GM19395 (cell line): ENCODE data around the gene MAMLD1.

ENCODE experiments used
- ATAC-seq: cut with Tn5 transposase; IDR thresholded peaks from one replicate; pipeline ENCODE4 v1.9.1; 2021; ENCODE audit warnings: mild to moderate bottlenecking, moderate library complexity; ENCODE audit not compliant: unreplicated experiment

The MAMLD1 gene

GRCh38 chrX:150525061-150525919, 162.2 kb downstream of the MAMLD1 start:
- no peak for ATAC-seq

GRCh38 chrX:150526692-150527091, 163.6 kb downstream of the MAMLD1 start:
- no peak for ATAC-seq

DNA sequence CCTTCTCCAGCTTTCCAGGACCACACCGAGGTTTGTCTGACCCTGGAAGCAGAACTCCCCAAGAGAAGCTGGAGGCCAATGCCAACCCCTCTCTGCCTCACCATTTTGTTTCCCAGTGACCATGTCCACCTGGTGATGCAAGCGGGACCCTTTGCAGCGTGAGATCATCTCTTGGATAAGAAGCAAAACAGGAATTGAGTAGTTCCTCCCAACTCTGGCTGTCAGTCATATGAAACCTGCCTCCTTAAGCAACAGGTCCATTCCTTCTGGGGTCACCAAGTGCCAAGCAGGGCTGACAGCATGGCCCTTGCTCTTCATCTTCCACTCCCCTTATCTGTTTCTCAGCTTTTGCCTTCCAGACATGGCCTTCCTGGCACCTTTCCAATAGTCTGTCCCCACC, 164.0 kb downstream of the MAMLD1 start:
- ATAC-seq: no peak

GRCh38 chrX:150529587-150529986, 166.5 kb downstream of the MAMLD1 start:
- ATAC-seq: no peak

DNA sequence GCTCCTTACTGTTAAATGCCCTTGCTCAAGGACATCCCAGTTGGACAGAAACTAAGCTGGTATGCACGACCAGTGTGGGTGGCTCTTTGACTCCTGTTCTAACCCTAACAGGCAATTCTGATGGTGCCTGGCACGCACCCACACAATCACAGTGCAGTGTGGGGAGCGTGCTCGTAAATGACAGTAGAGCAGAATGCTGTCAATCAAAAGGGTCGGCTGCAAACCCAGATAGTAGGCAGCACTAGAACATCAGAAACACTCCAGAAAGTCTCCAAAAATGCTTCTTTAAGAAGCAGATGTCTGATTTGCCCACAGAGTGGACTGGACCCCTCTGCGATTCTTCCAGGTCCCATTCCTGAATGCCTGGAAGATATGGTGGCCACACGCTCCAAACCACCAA, 167.7 kb downstream of the MAMLD1 start:
- ATAC-seq: no peak

DNA sequence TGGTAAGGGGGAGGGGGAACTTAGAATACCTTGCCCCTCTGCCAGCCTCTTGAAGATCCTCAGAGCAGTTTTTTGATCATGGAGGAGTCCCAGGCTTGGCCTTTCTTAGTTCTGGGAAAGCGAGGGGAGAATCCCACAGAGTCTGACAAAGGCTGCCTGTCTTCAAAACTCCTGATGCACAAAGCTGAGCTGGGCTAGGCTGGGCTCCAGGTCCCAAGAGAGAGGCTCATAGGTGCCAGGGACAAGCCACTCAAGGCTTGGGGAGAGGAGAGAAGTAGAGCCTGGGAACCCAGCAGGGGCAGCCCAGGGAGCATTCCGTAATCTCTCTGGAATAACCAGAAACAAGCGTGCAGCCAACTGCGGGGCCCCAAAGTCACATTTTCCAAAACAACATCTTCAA, 168.3 kb downstream of the MAMLD1 start:
- no peak for ATAC-seq

DNA sequence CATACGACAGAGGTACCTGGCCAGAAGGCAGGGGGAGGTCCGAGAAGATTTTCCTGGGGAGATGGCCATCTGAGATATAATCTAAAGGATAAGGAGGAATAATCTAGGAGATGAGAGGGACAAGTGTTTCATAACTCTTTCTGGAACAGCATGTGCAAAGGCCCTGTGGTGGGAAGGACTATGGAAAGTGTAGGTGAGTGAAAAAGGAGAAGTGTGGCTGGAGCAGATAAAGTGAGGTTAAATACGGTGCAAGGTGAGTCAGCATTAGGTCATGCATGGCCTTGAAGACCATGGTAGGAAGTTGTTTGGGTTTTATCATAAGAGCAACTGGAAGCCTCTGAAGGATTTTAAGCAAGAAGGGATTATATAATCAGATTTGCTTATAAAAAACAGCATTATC, 170.7 kb downstream of the MAMLD1 start:
- no peak for ATAC-seq

DNA sequence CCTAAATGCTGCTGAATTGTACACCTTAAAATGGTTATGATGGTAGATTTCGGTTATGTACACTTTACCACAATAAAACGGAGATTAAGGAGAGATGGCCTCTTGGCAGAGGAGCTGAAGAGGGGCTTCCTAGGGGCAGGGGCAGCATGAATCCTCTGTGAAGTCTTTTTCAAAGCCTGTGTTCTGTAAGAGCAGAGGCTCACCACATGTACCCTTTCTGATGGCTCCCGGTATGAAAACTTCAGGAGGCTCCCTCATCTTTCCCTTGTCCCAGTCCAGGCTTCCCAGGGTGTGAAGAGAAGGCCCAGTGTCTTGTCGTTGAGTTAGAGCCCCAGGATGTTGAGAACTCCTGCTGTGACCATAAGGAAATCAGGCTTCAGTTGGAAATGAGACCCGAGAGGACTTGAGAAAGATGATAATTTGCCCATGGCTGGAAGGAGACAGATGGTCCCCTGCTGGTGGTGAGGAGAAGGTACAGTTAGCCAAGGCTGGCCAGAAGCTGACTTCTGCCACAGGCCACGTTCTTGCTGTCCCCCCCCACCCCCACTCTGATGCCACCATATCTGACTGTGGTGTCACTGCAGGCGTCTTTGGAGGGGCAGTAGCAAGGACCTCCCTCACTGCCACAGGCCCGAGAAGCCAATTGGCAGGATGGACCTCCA, 173.5 kb downstream of the MAMLD1 start:
- ATAC-seq: no peak

DNA sequence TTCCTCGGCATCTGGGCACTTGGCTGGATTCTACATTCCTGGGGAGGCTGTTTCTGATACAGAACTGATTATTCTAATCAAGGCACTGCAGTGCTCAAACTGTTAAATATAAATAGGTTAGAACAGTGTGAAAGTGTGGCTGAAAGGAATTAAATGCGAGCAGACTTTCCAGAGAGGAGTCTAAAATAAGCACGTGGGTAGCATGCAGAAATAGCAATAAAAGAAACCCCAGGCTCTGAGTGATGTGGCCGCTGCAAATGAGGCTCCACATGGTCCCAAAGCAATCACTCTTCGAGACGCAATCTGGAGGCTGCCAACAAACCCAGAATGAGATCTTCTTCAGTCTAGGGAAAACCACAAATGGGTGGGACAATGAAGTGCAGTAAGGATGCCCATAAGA, 174.7 kb downstream of the MAMLD1 start:
- no peak for ATAC-seq

- ATAC-seq: no peak
Measured at GRCh38 chrX:150540965-150541364, 177.8 kb downstream of the MAMLD1 start.

DNA sequence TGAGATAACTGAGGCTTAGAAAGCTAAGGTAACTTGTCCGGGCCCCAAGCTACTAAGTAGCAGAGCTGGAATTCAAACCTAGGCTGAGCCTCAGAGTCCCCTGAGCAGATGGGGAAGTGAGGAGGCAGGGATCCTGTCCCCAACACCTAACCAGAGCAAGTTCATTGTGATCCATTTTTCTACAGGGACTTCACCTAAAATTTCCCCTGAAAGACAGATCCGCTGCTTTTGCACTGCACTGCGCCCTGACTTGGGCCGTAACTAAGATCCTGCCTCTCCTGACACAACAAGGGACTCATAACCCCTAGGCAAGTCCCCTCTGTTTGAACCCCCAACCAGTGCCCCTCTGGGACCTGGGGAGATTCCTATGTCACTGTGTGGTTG, 179.7 kb downstream of the MAMLD1 start:
- peak; percentile 26 for ATAC-seq

DNA sequence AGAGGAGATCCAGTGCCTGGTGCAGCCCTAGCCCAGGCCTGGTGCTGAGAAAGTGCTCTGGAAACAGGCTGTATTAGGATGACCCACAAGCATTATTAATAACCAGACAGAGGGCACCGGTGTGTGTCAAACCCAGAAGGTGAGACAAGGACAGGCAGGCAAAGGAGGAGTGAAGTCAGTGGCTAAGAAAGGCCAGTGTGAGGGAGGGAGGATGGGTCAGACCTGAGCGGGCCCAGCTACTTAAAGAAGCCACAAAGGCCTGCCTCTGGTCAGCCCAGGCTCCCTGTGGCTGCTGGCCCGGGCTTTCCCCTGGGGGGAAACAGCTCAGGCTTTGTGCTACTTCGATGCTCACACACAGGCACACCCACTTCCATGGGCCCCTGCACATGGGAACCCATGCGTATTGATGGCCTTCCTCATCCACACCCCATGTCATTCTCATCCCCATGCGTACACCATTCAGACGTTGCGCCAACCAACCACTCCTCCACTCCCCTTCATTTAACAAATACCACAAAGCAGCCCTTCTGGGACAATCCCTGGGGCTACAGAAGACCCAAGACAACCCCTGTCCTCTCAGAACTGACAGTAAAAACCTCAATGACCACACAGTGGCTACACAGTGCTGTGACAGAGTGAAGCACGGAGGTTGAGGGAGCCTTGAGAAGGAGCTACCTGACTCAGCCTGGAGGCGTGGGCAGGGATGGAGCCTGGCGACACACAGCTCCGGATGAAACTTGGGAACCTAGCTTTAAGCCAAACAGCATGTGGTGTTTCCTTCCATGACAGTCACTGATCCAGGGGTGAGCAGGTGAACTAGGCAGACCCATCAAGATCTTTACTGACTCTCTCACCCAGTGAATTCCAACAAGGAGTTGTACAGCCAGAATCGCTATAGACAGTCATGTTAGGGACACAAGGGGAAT, 180.4 kb downstream of the MAMLD1 start:
- peak; percentile 50 for ATAC-seq

- no peak for ATAC-seq
Measured at GRCh38 chrX:150544222-150544787, 181.2 kb downstream of the MAMLD1 start.

DNA sequence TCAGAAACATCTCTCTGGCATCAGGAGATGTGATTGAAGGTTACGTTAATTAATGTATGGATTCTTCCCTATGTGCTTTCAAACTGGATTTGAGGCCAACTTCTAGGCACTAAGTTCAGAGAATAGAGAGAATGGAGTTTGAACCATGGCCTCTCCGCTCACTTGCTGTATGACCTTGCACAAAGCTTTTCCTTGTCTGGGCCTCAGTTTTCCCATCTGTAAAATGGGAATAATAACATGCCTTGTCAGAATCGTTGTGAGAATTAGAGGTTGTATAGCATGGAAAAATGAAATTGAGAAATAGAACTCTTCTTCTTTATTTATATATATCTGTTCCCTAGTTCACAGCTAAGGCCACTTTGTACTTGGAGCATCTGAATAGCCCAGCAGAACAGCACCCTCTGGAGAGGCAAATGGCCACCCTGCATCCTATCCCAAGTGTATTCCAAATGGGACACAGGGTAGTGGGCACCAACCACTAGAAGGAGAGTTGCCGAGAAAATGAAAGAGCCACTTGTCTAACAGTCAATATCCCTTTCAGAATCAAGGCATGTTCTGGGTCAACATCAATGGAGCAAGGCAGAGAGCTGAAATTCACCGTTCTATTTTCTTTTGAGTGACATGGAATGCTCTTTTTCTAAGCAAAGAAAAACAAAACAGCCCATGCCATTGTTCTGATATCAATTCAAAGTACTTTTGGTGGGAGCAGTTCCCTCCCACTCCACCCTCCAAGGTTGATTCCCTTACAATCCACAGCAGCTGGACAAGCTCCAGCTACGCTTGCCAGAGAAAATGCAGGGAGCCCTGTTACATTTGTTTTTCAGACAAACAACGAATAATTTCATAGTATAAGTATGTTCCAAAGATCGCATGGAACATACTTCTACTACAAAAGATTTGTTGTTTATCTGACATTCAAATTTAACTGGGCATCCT, 182.0 kb downstream of the MAMLD1 start:
- no peak for ATAC-seq

DNA sequence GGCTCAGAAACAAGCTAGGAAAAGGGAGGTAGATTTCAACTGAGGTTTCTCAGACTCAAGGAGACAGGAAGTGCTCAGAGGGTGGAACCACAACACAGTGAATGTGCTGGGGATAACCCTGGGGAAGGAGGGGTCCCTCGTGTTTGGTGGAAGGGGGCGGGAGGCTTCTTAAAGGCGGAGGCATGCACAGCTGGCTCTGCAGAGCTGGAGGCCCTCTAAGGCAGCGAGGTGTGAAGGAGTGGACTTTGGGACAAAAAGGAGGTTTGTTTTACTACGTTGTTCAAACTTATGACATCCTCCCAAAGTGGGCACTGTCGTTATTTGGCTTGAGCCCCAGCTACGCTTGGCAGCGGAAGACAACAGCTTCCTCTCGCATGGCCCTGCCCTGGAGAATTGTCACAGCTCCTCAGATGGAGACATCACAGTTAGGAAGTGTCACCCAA, 183.6 kb downstream of the MAMLD1 start:
- no peak for ATAC-seq

DNA sequence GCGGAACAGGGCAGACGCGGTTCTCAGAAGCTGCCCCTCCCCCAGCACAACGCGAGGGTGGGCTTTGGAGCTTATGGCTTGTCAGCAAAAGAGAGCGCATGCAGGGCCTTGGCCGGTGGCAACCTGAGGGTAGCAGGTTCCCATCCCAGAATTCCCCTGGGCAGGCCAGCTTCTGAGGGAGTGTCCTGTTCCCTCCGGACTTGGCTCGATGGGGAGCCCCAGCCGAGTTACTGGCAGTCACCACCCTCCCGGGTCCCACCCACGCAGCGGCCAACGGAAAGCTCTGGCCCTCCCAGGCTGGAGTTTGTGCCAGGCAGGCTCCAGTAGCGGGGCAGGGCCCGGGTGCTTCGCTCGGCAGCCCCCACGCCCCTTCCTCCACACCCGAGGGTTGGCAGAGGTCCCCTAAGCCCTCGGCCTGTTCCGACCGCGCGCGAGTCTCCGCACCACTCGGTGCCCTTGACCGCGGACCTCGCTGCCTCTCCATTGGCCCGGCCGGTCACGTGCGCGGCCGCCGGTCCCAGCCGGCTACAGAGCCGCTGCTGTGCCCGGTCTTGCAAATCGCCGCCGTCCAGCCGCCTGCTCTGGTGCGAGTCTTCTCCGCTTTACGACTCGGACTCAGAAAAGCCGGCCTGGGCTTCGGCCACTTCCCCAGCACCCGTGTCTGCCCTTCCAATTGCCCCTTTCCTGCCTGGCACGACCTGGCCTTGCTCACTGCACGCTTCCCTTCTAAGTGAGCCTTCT, 184.4 kb downstream of the MAMLD1 start:
- ATAC-seq: peak; percentile 49

GRCh38 chrX:150548251-150548650, 185.1 kb downstream of the MAMLD1 start:
- no peak for ATAC-seq

DNA sequence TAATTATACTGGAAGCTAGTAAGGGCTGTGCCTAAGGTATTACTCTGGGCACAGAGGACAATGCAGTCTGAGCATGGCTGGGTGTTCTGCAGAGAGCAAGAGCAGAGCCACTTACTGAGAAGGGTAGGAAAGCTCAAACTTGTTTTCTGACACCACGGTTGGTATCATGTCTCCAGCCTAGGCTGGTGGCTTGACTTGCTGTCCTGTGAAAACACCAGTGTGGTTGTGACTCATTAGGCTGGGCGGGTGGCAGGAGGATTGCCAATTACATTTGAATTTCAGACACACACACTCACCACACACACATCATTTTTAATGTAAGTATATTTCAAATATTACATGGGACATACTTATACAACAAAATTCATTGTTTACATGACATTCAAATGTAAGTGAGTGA, 185.6 kb downstream of the MAMLD1 start:
- ATAC-seq: no peak

DNA sequence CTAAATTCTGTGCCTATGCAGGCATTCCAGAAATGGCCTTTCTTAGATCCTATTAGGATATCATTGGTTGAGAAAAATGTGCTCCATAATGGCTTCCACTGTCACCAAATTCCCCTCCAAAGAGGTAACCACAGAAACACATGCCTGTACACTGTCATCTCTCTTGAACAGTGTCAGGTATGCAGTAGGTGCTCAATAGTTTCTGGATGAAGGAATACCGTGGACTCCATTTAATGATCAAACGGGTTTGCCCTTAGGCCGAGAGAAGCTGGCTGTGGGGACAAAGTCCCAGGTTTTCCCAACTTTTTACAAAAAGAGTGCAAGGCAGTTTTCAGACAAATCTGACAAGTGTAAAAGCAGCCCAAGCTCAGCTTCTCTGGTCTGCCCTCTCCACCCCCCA, 188.8 kb downstream of the MAMLD1 start:
- ATAC-seq: no peak
